Stimulated activated CD4-positive, alpha-beta T cell treated with anti-CD3 and anti-CD28 coated beads, Interleukin-1b, Interleukin-23, amount 100 ng/mL, for 48 hours (primary cell): ENCODE data around the gene DOC2B.
"Not testable (repeated sequence)": the region's sequence is repeated elsewhere in the genome, so short reads cannot be mapped to it uniquely, and the experiment has no call there.

ENCODE experiments used
- DNase-seq: peaks from one replicate; pipeline ENCODE4 v3.0.0-alpha.2; 2020

DOC2B gene

DNA sequence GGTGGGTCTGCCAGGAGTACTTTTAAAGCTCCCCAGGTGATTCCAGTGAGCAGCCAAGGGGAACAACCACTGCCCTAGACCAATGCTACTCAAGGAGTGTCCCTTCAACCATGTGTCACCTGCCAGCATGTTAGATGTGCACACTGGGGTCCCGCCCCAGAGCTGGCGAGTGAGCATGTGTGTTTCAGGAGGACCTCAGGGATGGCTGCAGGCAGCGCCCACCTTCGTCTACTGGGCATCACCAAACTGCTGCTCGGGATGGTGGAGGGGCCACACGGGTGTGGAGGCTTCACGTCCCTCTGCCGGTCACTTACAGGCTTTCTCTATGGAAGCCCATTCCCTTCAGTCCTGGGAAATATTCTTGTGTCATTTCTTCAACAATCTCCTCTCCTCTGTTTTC, 29.0 kb upstream of the DOC2B start:
- no peak for DNase-seq

GRCh38 chr17:208429-208828, 27.0 kb upstream of the DOC2B start:
- no peak for DNase-seq

GRCh38 chr17:207775-208174, 26.3 kb upstream of the DOC2B start:
- no peak for DNase-seq

DNA sequence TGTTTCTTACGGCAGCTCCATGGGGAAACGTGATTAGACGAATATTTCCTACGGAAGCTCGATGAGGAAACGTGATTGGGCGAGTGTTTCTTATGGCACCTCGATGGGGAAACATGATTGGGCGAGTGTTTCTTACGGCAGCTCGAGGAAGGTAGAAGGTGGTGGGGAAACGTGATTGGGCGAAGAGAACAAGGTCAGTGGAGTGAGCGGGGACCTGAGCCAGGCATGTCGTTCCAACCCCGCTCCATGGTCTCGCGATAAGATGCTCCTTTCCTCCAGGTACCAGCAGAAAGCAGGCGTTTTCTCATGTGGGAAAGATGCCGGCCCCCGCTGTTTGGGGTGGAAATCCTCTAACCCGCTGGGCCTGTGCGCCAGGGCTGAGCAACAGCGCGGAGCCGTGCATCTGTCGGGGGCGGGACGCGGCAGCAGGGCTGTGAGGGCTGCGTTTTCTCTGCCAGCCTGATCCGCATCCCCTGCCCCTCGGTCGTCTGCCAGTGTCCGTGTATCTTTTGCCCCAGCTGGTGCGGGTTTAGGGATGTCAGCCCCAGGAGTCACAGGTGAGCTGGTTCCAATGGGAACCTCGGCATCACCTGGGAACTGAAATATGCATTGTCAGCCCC, 25.6 kb upstream of the DOC2B start:
- no peak for DNase-seq

DNA sequence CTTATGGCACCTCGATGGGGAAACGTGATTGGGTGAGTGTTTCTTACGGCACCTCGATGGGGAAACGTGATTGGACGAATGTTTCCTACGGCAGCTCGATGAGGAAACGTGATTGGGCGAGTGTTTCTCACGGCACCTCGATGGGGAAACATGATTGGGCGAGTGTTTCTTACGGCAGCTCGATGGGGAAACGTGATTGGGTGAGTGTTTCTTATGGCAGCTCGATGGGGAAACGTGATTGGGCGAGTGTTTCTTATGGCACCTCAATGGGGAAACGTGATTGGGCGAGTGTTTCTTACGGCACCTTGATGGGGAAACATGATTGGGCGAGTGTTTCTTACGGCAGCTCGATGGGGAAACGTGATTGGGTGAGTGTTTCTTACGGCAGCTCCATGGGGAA, 25.0 kb upstream of the DOC2B start:
- DNase-seq = not testable (repeated sequence)

GRCh38 chr17:205817-206216, 24.4 kb upstream of the DOC2B start:
- no peak for DNase-seq

GRCh38 chr17:205148-205669, 23.8 kb upstream of the DOC2B start:
- DNase-seq = no peak

DNA sequence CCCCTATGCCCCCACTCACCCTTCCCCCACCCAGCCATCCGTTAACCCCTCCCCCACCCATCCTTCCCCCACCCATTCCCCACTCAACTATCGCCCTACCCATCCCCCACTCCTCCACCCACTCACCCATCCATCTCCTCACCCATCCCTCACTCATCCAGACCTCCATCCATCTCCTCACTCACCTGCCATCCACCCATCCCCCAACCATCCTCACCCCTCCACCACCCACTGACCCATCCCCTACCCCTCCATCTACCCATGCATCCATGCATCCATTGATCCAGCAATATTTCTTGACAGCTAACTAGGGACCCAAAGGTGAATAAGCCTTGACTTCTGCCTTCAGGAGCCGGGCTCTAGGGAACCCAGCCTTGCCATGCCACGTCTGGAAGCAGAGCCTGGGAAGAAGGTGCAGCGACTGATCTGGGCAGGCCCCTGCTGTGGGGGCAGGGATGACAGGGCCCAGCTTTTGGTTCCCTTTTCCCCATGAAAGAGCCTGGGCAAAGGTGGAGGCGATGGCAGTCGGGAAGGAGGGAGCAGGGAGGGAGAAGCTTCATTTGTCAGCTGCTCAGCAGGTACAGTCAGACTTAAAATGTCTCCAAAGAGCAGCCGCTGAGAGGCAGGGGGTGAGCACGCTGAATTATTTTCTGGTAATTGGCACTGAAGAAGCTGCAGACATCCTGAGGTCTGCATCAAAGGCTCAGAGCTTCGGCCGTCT, 23.1 kb upstream of the DOC2B start:
- no peak for DNase-seq

DNA sequence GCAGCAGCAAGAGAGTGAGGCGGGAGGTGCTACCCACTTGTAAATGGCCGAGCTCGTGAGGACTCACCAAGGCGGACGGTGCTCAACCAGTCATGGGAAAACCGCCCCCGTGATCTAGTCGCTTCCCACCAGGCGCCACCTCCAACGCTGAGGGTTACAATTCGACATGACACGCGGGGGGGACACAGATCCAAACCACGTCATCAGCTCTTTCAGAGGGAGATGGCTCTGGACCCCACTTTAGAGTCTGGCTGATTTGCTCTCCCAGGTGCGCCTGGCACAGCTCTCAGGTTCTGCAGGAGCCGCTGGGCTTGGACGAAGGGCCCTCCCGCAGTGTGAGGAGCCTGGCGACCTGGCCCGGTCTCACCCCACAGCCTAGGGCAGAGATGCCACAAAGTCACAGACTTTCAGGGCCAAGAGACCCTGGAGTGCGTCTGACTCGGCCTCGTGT, 21.1 kb upstream of the DOC2B start:
- no peak for DNase-seq

DNA sequence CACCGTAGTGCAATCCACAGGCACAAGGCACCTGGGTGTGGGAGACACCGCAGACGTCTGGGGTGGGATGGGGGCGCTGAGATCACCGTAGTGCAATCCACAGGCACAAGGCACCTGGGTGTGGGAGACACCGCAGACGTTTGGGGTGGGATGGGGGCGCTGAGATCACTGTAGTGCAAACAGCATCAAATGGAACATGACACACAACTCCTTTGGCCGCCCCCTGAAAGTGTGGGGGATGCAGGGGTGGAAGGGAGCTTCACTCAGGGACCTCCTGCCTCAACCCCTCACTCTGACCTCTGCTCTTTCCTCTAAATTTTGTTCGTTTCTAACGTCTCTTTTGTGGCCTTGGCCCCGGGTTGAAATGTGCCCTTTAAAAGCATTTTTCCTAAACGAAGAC, 20.3 kb upstream of the DOC2B start:
- not testable (repeated sequence) for DNase-seq

GRCh38 chr17:201257-201656, 19.8 kb upstream of the DOC2B start:
- DNase-seq = not testable (repeated sequence)

DNA sequence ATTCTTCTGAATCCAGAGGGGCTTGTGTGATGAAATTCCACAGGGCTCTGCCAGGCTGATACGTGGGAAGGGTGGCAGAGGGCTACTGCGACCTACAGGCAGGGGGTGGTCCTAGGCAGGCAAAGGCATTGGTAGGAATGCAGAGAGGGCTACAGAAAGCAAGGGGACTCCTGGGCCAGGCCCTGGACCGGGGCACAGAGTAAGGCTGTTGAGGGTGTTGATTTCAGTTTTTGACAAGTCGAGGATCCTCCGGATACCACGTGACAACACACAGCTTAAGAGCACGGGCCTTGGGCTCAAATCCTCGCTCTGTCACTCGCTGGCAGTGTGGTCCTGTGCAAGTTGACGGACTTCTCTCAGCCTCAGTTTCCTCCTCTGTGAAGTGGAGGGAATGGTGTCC, 19.1 kb upstream of the DOC2B start:
- DNase-seq = no peak

DNA sequence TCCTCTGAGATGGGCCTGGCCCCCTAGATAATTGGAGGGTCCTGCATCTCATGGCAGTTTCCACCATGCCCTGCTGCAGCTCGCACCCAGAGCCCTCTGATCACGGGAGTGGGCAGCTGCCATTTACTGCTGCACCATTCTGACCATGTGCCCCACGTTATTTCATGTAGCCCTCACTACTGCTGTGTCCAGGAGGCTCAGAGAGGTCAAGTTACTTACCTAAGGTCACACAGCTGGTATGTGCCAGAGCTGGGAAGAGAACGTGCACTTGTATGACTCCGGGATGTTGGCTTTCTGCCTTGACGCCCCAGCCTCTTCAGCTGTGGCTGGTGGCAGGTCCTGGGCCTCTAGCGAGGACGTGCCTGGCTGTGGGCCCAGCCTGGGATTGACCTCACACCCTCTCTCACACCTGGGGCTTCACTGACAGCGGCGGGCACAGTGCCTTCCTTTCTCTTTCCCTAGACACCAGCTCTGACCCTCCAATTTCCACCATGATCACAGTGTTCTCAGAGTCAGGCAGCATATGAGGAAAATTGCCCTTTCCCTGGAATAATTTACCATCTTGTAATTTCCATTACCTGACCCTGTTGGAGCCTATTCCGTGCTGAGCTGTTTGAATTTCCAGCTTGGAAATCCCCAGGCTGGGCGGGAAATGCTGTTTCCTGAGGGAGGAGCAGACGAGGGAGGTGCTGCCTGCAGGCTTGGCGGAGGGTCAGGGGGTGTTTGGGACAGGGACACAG, 18.5 kb upstream of the DOC2B start:
- no peak for DNase-seq

DNA sequence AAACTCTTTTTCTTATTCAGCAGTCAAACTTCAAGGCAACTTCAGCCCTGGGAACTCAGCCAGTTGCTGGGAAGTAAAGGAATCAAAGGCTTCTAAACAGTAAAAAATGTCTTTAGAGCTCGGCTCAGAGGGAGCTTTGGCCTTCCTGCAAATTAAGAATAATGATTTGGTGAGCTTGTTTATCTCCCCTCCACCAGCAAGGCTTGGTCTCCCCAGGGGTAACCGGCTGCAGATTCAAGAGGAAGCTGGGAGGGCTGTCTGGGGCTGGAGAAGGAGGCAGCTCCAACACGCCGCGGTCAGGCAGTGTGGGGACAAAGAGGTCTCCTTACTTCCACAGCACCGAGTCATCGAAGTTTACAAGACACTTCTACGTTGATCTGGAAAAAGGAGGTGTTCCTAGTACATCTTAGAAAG, 17.7 kb upstream of the DOC2B start:
- DNase-seq = no peak

GRCh38 chr17:198225-198624, 16.8 kb upstream of the DOC2B start:
- DNase-seq = not testable (repeated sequence)

GRCh38 chr17:197352-197751, 15.9 kb upstream of the DOC2B start:
- DNase-seq = no peak

DNA sequence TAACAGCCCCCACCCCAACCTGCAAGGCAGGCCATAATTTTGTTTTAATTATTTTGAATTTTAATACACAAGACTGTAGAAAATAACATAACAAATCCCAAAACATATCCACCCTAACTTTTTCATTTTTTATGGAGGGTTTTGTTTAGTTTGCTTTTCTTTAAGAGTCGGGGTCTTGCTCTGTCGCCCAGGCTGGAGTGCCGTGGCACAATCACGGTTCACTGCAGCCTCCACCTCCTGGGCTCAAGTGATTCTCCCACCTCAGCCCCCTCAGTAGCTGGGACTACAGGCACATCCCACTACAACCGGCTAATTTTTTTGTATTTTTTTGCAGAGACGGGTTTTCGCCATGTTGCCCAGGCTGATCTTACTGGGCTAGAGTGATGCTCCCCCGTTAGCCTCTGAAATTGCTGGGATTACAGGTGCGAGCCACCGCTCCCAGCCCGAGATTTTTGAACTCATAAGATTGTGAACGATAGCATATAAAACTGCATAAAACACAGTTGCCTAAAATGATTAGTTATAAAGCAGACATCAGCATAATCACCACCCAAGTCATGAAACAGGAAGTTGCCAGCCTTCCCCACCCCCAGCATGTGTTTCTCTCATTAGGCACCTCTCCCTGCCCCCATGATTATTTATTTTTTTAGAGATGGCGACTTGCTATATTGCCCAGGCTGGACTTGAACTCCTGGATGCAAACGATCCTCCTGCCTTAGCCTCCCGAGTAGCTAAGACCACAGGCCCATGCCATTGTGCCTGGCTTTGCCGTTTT, 13.6 kb upstream of the DOC2B start:
- no peak for DNase-seq

DNA sequence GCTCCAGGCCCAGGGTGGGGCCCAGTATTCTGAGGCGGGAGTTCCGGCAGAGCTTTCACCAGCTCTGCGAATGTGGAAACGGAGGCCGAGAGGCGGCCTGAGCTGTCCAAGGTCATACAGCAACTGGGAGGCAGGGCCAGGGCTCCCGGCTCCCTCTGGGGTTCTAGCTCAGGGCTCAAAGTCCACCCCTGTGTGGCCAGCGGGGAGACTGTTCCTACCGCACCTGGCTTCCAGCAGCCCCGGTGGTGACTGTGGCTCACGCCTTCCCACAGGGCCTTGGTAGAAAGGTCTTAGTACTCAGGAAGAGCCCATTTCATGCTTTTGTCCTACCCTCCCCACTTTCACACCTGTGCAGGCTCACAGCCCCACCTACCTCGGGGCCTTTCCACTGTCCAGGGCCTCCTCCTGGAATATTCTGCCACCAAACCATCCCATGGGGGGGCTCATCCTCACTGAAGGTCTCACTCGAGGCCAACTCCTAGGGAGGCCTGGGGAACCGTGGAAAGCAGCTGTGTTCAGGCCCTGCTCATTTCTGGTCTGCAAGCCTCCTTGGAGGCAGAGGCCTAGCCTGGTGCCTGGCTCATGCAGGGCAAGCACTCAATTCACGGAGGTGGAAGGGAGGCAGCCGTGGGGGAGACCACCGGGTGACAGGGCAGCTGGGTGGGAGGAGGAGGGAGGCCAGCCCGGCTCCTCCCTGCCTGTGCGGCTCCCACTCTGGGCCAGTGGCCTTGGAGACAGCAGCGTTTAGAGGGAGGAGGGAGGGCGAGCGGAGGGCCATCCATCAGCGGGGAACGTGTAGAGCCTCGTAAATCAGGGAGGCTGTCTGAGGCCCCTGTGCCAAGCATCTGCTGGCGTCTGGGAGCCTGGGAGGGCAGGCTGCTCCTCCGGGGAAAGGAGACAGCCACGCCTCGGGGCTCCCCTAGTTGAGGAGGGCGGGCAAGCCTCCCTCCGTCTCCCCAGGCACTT, 12.7 kb upstream of the DOC2B start:
- DNase-seq = no peak

DNA sequence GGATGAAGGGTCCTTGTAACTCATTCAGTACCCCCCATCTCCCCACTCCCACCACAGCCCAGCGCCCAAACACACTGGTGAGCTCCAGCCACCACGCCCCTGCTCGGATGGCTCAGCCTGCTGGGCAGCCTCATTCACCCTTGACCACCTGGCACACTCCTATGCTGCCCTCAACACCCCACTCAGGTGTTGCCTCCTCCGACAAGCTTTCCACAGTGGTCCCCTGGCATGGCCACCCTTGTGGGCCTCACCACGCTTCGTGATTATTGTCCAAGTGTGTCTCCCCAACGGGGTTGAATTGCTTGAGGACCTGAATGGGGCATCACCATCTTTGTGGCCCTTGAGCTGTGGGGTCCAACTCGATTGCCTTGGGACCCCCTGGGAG, 12.0 kb upstream of the DOC2B start:
- DNase-seq = no peak

DNA sequence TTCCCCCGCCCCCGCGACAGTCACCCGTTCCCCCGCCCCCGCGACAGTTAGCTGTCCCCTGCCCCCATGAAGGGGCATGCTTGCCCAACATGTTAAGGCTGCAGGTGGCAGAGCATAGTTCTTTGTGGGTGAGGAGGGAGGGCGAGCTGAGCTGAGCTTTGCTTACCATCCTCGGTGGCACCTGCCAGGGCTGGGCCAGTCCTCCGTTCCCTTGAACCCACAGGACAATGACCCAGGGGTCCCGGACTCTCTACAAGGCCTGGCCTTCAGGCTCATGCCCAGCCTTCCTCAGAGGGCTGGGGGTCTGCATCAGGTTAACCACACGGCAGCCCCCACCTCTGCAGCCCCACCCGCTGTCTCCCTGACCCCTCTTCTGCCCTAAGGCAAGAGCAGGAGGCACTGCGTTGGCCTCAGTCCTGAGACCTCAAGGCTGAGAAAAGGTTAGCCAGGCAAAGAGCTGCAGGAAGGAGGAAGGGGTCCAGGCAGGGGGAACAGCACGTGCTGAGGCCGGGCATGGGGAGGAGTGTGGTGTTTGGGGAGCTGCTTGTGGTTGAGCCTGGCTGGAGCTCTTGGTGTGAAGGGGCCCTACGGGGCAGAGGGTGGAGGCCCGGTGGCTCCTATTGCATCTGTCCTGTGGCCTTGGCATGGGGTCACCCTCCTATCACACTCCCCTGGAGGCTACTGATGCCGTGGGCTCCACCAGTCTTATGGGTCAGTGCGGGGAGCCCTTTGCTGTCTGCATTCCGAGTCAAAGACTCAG, 11.4 kb upstream of the DOC2B start:
- DNase-seq = no peak

GRCh38 chr17:189444-189843, 8.0 kb upstream of the DOC2B start:
- DNase-seq = no peak
